H9 (cell line): Measurements from ENCODE around the gene MORN5. TPM values are rescaled to one million over a fixed set of nuclear protein-coding genes. Genes with fewer than 3 reads are reported as not detected.

Experiments used
- DNase-seq: peaks from one replicate; pipeline ENCODE4 v3.0.0-alpha.2; 2017
- H2AFZ ChIP-seq: one replicate; pipeline ENCODE4 v1.6.1; 2013; ENCODE audit warnings: mild to moderate bottlenecking, low read length, control low read depth, moderate library complexity
- H2AK5ac ChIP-seq: 2 replicates; pipeline ENCODE4 v1.6.1; 2013; ENCODE audit warnings: low read length, control low read depth, mixed read lengths; ENCODE audit not compliant: insufficient read length
- H2BK120ac ChIP-seq: one replicate; pipeline ENCODE4 v1.6.1; 2013; ENCODE audit warnings: low read depth, mild to moderate bottlenecking, low read length, control low read depth, inconsistent platforms; ENCODE audit not compliant: poor library complexity, severe bottlenecking
- H2BK12ac ChIP-seq: 2 replicates; pipeline ENCODE4 v1.6.1; 2013; ENCODE audit warnings: low read length, control low read depth, mixed read lengths, low read depth; ENCODE audit not compliant: insufficient read length
- H2BK15ac ChIP-seq: 2 replicates; pipeline ENCODE4 v1.6.1; 2013; ENCODE audit warnings: low read depth, low read length, control low read depth
- H2BK20ac ChIP-seq: one replicate; pipeline ENCODE4 v1.6.1; 2013; ENCODE audit warnings: low read depth, mild to moderate bottlenecking, low read length, control low read depth, inconsistent platforms; ENCODE audit not compliant: poor library complexity, severe bottlenecking
- H2BK5ac ChIP-seq: 2 replicates; pipeline ENCODE4 v1.6.1; 2013; ENCODE audit warnings: low read length, control low read depth, mixed read lengths; ENCODE audit not compliant: insufficient read length
- H3K14ac ChIP-seq: 2 replicates; pipeline ENCODE4 v1.6.1; 2013; ENCODE audit warnings: low read length, control low read depth; ENCODE audit not compliant: insufficient read depth
- H3K18ac ChIP-seq: 2 replicates; pipeline ENCODE4 v1.6.1; 2013; ENCODE audit warnings: low read depth, mild to moderate bottlenecking, mixed read lengths, low read length, control low read depth; ENCODE audit not compliant: insufficient read length
- H3K23ac ChIP-seq: 2 replicates; pipeline ENCODE4 v1.6.1; 2013; ENCODE audit warnings: low read length, control low read depth, mixed read lengths, low read depth; ENCODE audit not compliant: insufficient read length
- H3K23me2 ChIP-seq: 2 replicates; pipeline ENCODE4 v1.6.1; 2013; ENCODE audit warnings: low read depth, mild to moderate bottlenecking, mixed read lengths, low read length, control low read depth; ENCODE audit not compliant: insufficient read length, poor library complexity, severe bottlenecking
- H3K27ac ChIP-seq: 2 replicates; pipeline ENCODE4 v1.5.1; 2013; ENCODE audit warnings: low read length, control low read depth, mixed read lengths, low read depth; ENCODE audit not compliant: insufficient read length
- H3K27me3 ChIP-seq: 2 replicates; pipeline ENCODE4 v1.6.1; 2013; ENCODE audit warnings: low read length, control low read depth, inconsistent platforms; ENCODE audit not compliant: insufficient read depth
- H3K4ac ChIP-seq: 2 replicates; pipeline ENCODE4 v1.6.1; 2013; ENCODE audit warnings: low read depth, mild to moderate bottlenecking, control low read depth, inconsistent platforms, low read length, moderate library complexity
- H3K4me1 ChIP-seq: 2 replicates; pipeline ENCODE4 v1.6.1; 2013; ENCODE audit warnings: low read length, control low read depth, inconsistent platforms; ENCODE audit not compliant: insufficient read depth
- H3K4me2 ChIP-seq: 2 replicates; pipeline ENCODE4 v1.6.1; 2013; ENCODE audit warnings: low read length, control low read depth, mixed read lengths; ENCODE audit not compliant: insufficient read length, insufficient read depth
- H3K56ac ChIP-seq: 2 replicates; pipeline ENCODE4 v1.6.1; 2013; ENCODE audit warnings: low read depth, mild to moderate bottlenecking, mixed read lengths, low read length, control low read depth; ENCODE audit not compliant: insufficient read length
- H3K79me1 ChIP-seq: 2 replicates; pipeline ENCODE4 v1.6.1; 2013; ENCODE audit warnings: low read depth, mild to moderate bottlenecking, moderate library complexity, low read length, control low read depth, inconsistent platforms; ENCODE audit not compliant: insufficient read depth, poor library complexity, severe bottlenecking
- H3K79me2 ChIP-seq: 2 replicates; pipeline ENCODE4 v1.6.1; 2013; ENCODE audit warnings: low read length, control low read depth, inconsistent platforms; ENCODE audit not compliant: insufficient read depth
- H3K9ac ChIP-seq: 2 replicates; pipeline ENCODE4 v1.6.1; 2013; ENCODE audit warnings: low read length, control low read depth, mixed read lengths; ENCODE audit not compliant: insufficient read length; ENCODE audit errors: extremely low read depth
- H3K9me3 ChIP-seq: one replicate; pipeline ENCODE4 v1.6.1; 2013; ENCODE audit warnings: low read depth, low read length, inconsistent platforms; ENCODE audit not compliant: control insufficient read depth
- H3T11ph ChIP-seq: one replicate; pipeline ENCODE4 v1.6.1; 2013; ENCODE audit warnings: mild to moderate bottlenecking, low read length, control low read depth, inconsistent platforms
- H4K20me1 ChIP-seq: one replicate; pipeline ENCODE4 v1.6.1; 2013; ENCODE audit not compliant: control insufficient read depth, insufficient read length, insufficient read depth
- H4K5ac ChIP-seq: 2 replicates; pipeline ENCODE4 v1.6.1; 2013; ENCODE audit warnings: low read depth, mild to moderate bottlenecking, mixed read lengths, low read length, control low read depth; ENCODE audit not compliant: insufficient read length
- H4K8ac ChIP-seq: replicated peaks from 2 replicates; pipeline ENCODE4 v1.6.1; 2013; ENCODE audit warnings: low read length, control low read depth, mixed read lengths, low read depth; ENCODE audit not compliant: insufficient read length
- H4K91ac ChIP-seq: 2 replicates; pipeline ENCODE4 v1.6.1; 2013; ENCODE audit warnings: low read depth, mild to moderate bottlenecking, moderate library complexity, mixed read lengths, low read length, control low read depth; ENCODE audit not compliant: insufficient read length
- H3K27ac Mint-ChIP-seq, 3 experiments: 2 replicates in 2 of 3; 3 replicates in 1 of 3; pipeline ENCODE4 v1.8.0; 2020 to 2021; ENCODE audit warnings: mixed read lengths in 3 of 3, mild to moderate bottlenecking in 1 of 3, moderate library complexity in 1 of 3
- H3K27me3 Mint-ChIP-seq: 2 replicates; pipeline ENCODE4 v1.8.0; 2021; ENCODE audit warnings: low read depth, mild to moderate bottlenecking, moderate library complexity, mixed read lengths
- H3K36me3 Mint-ChIP-seq, 3 experiments: 2 replicates in 2 of 3; 3 replicates in 1 of 3; pipeline ENCODE4 v1.8.0; 2020 to 2021; ENCODE audit warnings: low read depth in 3 of 3, mixed read lengths in 3 of 3; ENCODE audit not compliant: insufficient read depth in 1 of 3
- H3K4me1 Mint-ChIP-seq, 2 experiments: 2 replicates each; pipeline ENCODE4 v1.8.0; 2020; ENCODE audit warnings: mixed read lengths in 2 of 2
- H3K4me3 Mint-ChIP-seq, 2 experiments: 2 replicates in 1 of 2; 3 replicates in 1 of 2; pipeline ENCODE4 v1.8.0; 2020 to 2021; ENCODE audit warnings: mild to moderate bottlenecking in 2 of 2, mixed read lengths in 2 of 2, moderate library complexity in 1 of 2
- H3K9me3 Mint-ChIP-seq, 2 experiments: 2 replicates in 1 of 2; 3 replicates in 1 of 2; pipeline ENCODE4 v1.8.0; 2020; ENCODE audit warnings: mild to moderate bottlenecking in 2 of 2, mixed read lengths in 2 of 2, moderate library complexity in 1 of 2
- CTCF ChIP-seq: fragments of 200-600 bp; sonication (generic); conservative IDR thresholded peaks from 3 replicates; pipeline ENCODE4 v1.8.0; 2021; ENCODE audit warnings: antibody characterized with exemption, mild to moderate bottlenecking
- WGBS: extraction: QIAGEN DNeasy Blood & Tissue Kit; methylation state at CpG from one replicate; pipeline ENCODE4 v1.1.7; 2013; ENCODE audit warnings: missing lambda C conversion rate, low lambda C conversion rate, mixed read lengths; ENCODE audit not compliant: insufficient read length; ENCODE audit errors: extremely low coverage; 5-methylcytosine and 5-hydroxymethylcytosine counted together
- total RNA-seq: library from RNA; stranded (reverse); gene quantifications from 2 replicates; pipeline ENCODE4 v1.2.1, GENCODE V29; 2021

The MORN5 gene
- total RNA-seq, 1 experiment from 2014 or later: not detected

GRCh38 chr9:122190597-122191381 lies 31.1 kb downstream of the MORN5 start:
- no peak overlapping the region for H3T11ph ChIP-seq
- no peak overlapping the region for H2AFZ ChIP-seq
- H3K4ac ChIP-seq: no peak overlapping the region
- H3K23ac ChIP-seq: no peak overlapping the region
- H2BK5ac ChIP-seq: no peak overlapping the region
- no peaks in the 10 kb centered on the region for H3K4me1 ChIP-seq
- no peak overlapping the region for H3K4me2 ChIP-seq
- no peak overlapping the region for H2BK15ac ChIP-seq
- no peaks in the 10 kb centered on the region for H4K20me1 ChIP-seq
- Mint-ChIP-seq H3K9me3 (no peaks in the 10 kb centered on the region), H3K4me1 (peaks cover 17 to 19% of the 10 kb centered on the region in 2 experiments), H3K36me3 (no peaks in the 10 kb centered on the region; a peak in 1 of 7 replicates), H3K27me3 (peaks cover 5% of the 10 kb centered on the region; the same call in 1 of the 2 replicates), H3K4me3 (no peak overlapping the region), H3K27ac (no peak overlapping the region; a peak in 1 of 7 replicates)
- no peaks in the 10 kb centered on the region for H3K9me3 ChIP-seq
- H3K27me3 ChIP-seq: no peaks in the 10 kb centered on the region
- H2AK5ac ChIP-seq: no peak overlapping the region
- no peak overlapping the region for H3K18ac ChIP-seq
- no peak overlapping the region for H3K14ac ChIP-seq
- no peak overlapping the region for H3K56ac ChIP-seq
- no peak overlapping the region for H4K5ac ChIP-seq
- no peak overlapping the region for H2BK20ac ChIP-seq
- no peak overlapping the region for H3K27ac ChIP-seq
- no CpG with 5 or more reads among the region's 12 CpGs for WGBS
- H3K79me1 ChIP-seq: no peaks in the 10 kb centered on the region
- TF ChIP-seq CTCF: no peak
- H2BK120ac ChIP-seq: no peak overlapping the region
- no peak for DNase-seq
- H2BK12ac ChIP-seq: no peak overlapping the region
- no peak overlapping the region for H3K9ac ChIP-seq
- no peak overlapping the region for H4K91ac ChIP-seq
- no peaks in the 10 kb centered on the region for H3K79me2 ChIP-seq
- H3K23me2 ChIP-seq: no peaks in the 10 kb centered on the region
- H4K8ac ChIP-seq: no peak overlapping the region
